NCI-H2081 (cell line): ENCODE data around the gene EFCAB7.
"Not testable (repeated sequence)": the region's sequence is repeated elsewhere in the genome, so short reads cannot be mapped to it uniquely, and the experiment has no call there.

Experiments
- DNase-seq, 2 experiments: peaks; one replicate each; lab custom pipeline; 2025; lab: John Stamatoyannopoulos, UW

The EFCAB7 gene

DNA sequence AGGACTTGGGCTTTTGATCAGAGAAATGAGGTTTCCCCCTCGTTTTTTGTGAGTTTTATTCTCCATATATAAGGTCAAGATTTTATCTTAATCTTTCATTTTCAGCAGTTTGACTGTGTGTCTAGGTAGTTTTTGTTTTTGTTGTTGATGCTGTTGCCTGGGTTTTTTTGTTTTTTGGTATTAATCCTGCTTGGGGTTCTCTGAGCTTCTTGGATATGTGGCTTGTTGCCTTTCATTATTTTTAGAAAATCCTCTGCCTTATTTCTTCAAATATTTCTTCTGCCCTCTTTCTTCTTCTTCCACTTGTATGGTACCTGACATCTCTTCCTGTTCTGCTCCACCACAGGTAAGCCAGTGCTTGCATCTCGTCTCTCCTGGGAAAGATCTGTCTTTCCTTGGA is 25.0 kb downstream of the EFCAB7 start:
- no peak for DNase-seq

- no peak for DNase-seq
These were observed 25.6 kb downstream of the EFCAB7 start for GRCh38 chr1:63548877-63549276.

DNA sequence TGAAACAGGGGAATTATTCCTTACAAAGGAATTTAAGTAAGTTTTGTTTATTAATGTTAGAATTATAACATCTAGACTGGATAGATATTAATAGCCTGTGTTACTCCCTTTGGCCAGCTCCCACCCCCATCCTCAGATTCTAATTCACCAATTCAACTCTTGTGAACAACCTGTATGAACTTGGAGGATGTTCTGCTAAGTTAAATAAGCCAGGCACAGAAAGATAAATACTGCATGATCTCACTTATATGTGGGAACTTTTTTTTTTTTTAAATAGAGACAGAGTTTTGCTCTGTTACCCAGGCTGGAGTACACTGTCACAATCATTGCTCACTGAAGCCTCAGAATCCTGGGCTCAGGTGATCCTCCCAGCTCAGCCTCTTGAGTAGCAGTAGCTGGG is 32.2 kb downstream of the EFCAB7 start:
- no peak for DNase-seq

GRCh38 chr1:63557365-63557987 is 34.2 kb downstream of the EFCAB7 start:
- peak in 1 of 2 experiments; percentile 5 for DNase-seq

GRCh38 chr1:63559357-63559756 is 36.0 kb downstream of the EFCAB7 start:
- no peak for DNase-seq

DNA sequence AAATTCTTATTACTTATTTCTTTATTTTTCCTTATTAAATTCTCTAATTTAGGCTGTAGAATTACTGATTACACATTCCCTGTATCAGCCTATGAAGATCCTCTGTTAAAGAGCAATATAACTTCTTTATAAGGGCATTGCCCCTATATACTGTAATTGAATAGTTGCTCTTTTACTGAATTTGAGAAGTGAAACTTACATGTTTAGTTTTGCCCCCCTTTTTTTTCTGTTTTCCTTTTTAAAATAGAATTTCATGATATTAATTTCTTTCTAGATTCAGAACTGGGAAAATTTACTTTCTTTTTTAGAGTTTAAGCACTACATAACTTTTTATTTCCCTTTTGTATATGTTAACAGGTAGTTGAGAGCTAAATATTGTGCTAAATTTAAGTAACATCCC is 40.4 kb downstream of the EFCAB7 start:
- no peak for DNase-seq

GRCh38 chr1:63569068-63569467 is 45.7 kb downstream of the EFCAB7 start:
- DNase-seq: no peak

GRCh38 chr1:63569640-63570316 is 46.5 kb downstream of the EFCAB7 start:
- DNase-seq: no peak

DNA sequence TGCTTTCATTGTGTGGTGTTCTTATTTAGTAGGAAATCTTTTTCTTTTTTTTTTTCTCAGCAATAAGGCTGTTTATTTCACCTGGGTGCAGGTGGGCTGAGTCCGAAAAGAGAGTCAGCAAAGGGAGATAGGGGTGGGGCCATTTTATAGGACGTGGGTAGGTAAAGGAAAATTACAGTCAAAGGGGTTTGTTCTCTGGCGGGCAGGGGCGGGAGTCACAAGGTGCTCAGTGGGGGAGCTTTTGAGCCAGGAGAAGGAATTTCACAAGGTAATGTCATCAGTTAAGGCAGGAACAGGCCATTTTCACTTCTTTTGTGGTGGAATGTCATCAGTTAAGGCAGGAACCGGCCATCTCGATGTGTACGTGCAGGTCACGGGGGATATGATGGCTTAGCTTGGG is 49.4 kb downstream of the EFCAB7 start:
- DNase-seq: not testable (repeated sequence)

DNA sequence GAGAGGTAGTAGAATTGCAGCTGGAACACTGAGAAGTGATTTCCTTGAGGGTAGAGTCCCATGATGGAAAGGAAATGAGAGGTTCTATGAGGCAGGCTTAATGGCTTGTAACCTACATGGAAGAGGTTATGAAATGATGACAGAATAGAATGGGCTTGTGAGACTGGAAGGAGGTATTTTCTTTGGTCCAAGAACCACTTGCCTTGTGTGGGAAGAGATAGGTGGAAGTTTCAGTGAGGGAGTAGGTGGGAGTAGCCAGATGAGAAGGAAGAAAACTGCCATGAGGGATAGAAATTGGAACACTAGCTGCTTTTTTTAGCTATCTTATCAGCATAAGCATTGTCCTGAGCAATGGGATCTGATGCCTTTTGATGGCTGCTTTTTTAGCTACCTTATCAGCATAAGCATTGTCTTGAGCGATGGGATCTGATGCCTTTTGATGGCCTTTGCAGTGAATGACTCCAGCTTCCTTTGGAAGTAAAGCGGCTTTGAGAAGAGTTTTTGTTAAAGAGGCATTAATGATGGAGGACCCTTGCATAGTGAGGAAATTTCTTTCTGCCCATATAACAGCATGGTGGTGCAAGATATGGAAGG is 51.0 kb downstream of the EFCAB7 start:
- DNase-seq: not testable (repeated sequence)

- peak in 1 of 2 experiments; percentile 22 for DNase-seq
These were observed 52.1 kb downstream of the EFCAB7 start for GRCh38 chr1:63575340-63575826.

DNA sequence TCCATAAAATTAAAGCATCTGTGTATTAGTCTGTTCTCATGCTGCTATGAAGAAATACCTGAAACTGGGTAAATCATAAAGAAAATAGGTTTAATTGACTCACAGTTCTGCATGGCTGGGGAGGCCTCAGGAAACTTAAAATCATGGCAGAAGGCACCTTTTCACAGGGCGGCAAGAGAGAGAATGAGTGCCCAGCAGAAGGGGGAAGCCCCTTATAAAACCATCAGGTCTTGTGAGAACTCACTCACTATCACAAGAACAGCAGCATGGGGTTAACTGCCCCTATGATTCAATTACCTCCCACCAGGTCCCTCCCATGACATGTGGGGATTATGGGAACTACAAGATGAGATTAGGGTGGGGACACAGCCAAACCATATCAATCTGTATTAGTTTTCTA is 63.0 kb downstream of the EFCAB7 start:
- DNase-seq: not testable (repeated sequence)

DNA sequence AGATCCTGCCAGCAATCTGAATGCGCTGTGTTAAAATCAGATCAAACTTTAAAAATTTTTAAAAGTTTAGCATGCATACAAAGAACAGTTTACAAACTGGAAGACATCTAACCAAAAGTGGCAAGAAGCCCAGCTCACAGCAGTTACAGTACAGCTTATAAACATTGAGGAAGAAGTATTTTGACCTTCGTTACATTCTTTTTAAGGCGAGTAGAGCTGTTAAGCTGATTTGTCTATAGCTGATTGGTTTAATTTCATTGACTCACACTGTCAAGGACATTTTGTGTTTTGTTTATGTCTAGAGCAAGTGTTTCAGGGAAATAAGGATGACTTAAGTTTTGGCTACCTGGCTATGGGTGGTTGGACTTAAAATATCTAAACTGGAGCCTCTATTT is 66.8 kb downstream of the EFCAB7 start:
- DNase-seq: no peak

DNA sequence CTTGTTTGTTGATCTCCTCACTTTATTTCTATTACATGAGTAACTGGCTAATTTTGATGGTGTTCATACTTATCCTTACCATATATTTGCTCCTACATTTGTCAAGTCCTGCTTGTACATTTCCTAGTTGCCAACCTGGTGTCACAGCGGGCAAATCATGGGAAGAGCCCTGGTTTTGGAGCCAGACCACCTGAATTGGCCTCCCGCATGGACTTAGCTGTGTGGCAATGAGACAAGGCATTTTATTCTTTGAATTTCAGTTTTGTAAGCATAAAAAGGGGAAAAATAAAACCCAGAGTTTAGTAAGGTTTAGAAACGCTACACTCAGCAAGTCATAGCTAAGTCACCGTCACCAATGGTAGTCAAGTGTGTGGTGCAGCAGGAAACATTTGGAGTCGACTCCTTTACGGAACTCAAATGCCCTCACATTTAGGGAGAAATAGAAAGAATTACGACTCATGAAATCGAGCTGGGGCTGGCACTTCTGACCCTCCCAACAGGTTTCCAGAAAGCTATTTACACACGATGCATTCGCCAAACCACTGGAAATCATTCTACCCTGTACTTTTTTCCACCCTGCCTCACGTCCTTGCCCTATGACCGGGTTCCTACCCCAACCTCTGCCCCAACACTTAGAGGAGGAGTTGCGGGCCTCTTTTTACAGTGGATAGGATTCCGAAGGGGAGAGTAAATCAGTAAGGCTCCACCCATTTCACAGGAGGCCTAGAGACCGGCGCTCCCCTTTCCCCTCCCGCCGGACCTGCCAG is 69.4 kb downstream of the EFCAB7 start:
- DNase-seq: no peak

DNA sequence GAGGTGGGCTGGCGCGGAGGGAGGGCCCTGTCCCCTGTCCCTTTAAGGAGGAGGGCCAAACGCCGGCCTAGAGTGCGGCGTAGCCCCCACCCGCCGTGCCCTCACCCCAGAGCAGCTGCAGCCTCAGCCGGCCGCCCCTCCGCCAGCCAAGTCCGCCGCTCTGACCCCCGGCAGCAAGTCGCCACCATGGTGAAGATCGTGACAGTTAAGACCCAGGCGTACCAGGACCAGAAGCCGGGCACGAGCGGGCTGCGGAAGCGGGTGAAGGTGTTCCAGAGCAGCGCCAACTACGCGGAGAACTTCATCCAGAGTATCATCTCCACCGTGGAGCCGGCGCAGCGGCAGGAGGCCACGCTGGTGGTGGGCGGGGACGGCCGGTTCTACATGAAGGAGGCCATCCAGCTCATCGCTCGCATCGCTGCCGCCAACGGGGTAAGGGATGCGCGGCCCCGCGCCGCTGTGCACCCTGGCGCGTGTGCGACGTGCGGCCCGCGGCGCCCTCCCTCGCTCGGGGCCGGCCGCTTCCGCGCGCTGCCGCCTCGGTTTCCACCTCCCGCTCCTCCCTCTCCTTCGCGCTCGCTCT is 70.1 kb downstream of the EFCAB7 start, which contains the start of gene PGM1:
TSS of gene PGM1 (plus strand) at position 109 of the 583 bp plus-strand sequence. CDS start at position 187, 78 bp downstream.
- peak; percentile 48 to 70 for DNase-seq

GRCh38 chr1:63593886-63594605 is 70.7 kb downstream of the EFCAB7 start:
- DNase-seq: peak; percentile 17 to 36

GRCh38 chr1:63595435-63595834 is 72.1 kb downstream of the EFCAB7 start:
- no peak for DNase-seq

GRCh38 chr1:63599799-63600198 is 76.5 kb downstream of the EFCAB7 start:
- DNase-seq: no peak

DNA sequence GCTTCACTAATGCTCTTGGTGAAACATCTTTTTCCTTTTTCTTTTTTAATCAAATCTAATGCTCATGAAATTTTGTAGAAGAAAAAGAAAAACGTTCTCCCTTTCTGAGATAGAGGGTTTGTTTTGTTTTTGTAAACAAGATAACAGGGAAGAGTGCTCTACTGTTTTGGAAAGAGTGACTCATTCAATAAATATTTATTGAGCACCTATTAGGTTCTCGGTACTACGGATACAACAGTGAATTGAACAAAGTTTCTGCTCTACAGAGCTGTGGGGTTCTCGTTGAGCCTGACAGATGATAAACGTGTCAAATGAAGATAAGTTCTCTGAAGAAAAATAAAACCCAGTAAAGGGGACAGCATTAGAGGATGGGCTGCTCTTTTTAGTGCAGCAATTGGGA is 76.9 kb downstream of the EFCAB7 start:
- no peak for DNase-seq

GRCh38 chr1:63601061-63601460 is 77.7 kb downstream of the EFCAB7 start:
- no peak for DNase-seq

- DNase-seq: no peak
These were observed 78.1 kb downstream of the EFCAB7 start for GRCh38 chr1:63601463-63601862.
